Esophagus muscularis mucosa (tissue), 4 donors: ENCODE results near the gene PDXP.

Experiments
- EP300 ChIP-seq: sonication (generic); formaldehyde crosslinking; IDR thresholded peaks from one replicate; pipeline ENCODE4 v1.6.1; 2017; ENCODE audit warnings: antibody characterized with exemption
- POLR2A ChIP-seq: fragments of 450-650 bp; IDR thresholded peaks from one replicate; pipeline ENCODE4 v1.6.1; 2017; ENCODE audit warnings: antibody characterized with exemption, moderate library complexity, mild to moderate bottlenecking, low read depth
- POLR2AphosphoS5 ChIP-seq, 2 donors: sonication (generic); formaldehyde crosslinking; IDR thresholded peaks; one replicate each; pipeline ENCODE4 v1.6.1; 2017; ENCODE audit warnings: antibody characterized with exemption in 2 of 2
- TF ChIP-seq, protein P1 (sequence below), 3 experiments: fragments of 200-600 bp in 2 of 3; fragments of 450-650 bp in 1 of 3; sonication (generic) in 2 of 3; IDR thresholded peaks; one replicate each; pipeline ENCODE4 v1.5.1; 2017 to 2019; ENCODE audit warnings: antibody characterized with exemption in 3 of 3, mild to moderate bottlenecking in 2 of 3, moderate library complexity in 1 of 3

DNA sequence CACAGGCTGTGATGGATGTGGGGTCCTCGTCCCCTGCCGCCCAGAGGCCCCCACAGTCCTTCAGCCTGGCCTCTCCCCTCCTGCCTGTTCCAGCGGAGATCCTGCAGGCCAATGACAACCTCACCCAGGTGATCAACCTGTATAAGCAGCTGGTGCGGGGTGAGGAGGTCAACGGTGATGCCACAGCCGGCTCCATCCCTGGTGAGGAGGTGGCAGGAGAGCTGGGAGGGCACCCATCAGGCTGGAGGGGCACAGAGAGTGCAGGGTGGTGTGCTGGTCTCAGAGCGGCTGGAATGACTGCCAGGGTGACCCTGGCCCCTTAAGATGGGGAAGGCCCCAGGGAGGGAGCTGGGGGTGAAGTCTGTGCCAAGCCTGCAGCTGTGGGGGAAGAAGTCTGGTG is 33.6 kb upstream of the PDXP start:
- TF ChIP-seq, protein P1, sequence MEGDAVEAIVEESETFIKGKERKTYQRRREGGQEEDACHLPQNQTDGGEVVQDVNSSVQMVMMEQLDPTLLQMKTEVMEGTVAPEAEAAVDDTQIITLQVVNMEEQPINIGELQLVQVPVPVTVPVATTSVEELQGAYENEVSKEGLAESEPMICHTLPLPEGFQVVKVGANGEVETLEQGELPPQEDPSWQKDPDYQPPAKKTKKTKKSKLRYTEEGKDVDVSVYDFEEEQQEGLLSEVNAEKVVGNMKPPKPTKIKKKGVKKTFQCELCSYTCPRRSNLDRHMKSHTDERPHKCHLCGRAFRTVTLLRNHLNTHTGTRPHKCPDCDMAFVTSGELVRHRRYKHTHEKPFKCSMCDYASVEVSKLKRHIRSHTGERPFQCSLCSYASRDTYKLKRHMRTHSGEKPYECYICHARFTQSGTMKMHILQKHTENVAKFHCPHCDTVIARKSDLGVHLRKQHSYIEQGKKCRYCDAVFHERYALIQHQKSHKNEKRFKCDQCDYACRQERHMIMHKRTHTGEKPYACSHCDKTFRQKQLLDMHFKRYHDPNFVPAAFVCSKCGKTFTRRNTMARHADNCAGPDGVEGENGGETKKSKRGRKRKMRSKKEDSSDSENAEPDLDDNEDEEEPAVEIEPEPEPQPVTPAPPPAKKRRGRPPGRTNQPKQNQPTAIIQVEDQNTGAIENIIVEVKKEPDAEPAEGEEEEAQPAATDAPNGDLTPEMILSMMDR (IDR thresholded peaks at IDR 0.05): no peak
- TF ChIP-seq POLR2A: no peak
- no peak for TF ChIP-seq POLR2AphosphoS5 (IDR thresholded peaks at IDR 0.05)
- TF ChIP-seq EP300: no peak
